Astrocyte (in vitro differentiated cells and primary cell): ENCODE data around the gene NOTCH4.

Source experiments
- EZH2 ChIP-seq: IDR thresholded peaks from 2 replicates; pipeline ENCODE4 v1.6.1; 2012; ENCODE audit warnings: mild to moderate bottlenecking, low read length, inconsistent platforms; ENCODE audit not compliant: insufficient read depth
- TF ChIP-seq, protein P1 (sequence below): IDR thresholded peaks from 2 replicates; pipeline ENCODE4 v1.5.1; 2011; ENCODE audit warnings: low read depth, mild to moderate bottlenecking, inconsistent platforms, low read length, moderate library complexity; ENCODE audit not compliant: insufficient read depth

DNA sequence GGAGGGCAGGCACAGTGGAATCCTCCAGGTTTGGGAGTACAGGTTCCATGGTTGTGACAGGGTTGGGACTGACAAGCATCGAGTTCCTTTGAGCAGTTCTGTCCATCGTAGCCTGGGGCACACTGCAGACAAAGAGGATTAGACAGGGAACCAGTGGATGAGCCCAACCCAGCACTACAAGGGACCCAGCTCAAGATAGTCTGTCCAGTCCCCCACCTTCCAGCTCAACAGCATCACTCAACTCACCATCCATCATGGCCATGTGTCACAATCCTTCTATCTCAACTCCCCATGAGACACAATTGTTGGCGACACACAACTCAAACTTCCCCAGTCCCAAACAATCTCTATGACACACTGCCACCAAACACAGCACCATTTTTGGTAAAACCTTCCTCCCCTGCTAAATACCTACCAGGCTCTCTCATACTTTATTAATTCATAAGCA is 19.6 kb downstream of the NOTCH4 start:
- TF ChIP-seq, protein P1, sequence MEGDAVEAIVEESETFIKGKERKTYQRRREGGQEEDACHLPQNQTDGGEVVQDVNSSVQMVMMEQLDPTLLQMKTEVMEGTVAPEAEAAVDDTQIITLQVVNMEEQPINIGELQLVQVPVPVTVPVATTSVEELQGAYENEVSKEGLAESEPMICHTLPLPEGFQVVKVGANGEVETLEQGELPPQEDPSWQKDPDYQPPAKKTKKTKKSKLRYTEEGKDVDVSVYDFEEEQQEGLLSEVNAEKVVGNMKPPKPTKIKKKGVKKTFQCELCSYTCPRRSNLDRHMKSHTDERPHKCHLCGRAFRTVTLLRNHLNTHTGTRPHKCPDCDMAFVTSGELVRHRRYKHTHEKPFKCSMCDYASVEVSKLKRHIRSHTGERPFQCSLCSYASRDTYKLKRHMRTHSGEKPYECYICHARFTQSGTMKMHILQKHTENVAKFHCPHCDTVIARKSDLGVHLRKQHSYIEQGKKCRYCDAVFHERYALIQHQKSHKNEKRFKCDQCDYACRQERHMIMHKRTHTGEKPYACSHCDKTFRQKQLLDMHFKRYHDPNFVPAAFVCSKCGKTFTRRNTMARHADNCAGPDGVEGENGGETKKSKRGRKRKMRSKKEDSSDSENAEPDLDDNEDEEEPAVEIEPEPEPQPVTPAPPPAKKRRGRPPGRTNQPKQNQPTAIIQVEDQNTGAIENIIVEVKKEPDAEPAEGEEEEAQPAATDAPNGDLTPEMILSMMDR: no peak
- TF ChIP-seq EZH2: no peak
